ENCODE results near the gene ZFR2.
"Not testable (repeated sequence)": the region's sequence is repeated elsewhere in the genome, so short reads cannot be mapped to it uniquely, and the experiment has no call there.

Gene ZFR2

GRCh38 chr19:3874695-3875094, 5.9 kb upstream of the ZFR2 start:
- FAIRE-seq; DNase-seq (ENCODE audit: low spot score): not testable (repeated sequence)

- no peak for DNase-seq (ENCODE audit: low spot score)
- FAIRE-seq, result no peak
These were observed 4.3 kb upstream of the ZFR2 start for GRCh38 chr19:3873151-3873550.

GRCh38 chr19:3867971-3868769, 668 bp downstream of the ZFR2 start:
- FAIRE-seq (no peak), DNase-seq (ENCODE audit: low spot score) (no peak)

GRCh38 chr19:3866910-3867638, 1.8 kb downstream of the ZFR2 start:
- FAIRE-seq (no peak), DNase-seq (ENCODE audit: low spot score) (no peak)

GRCh38 chr19:3863648-3864047, 5.2 kb downstream of the ZFR2 start:
- no peak for DNase-seq (ENCODE audit: low spot score)
- no peak for FAIRE-seq

- FAIRE-seq, result no peak
- DNase-seq (ENCODE audit: low spot score), result no peak
These were observed 5.9 kb downstream of the ZFR2 start for GRCh38 chr19:3862826-3863500.

- DNase-seq (ENCODE audit: low spot score) (no peak), FAIRE-seq (no peak)
These were observed 8.3 kb downstream of the ZFR2 start for GRCh38 chr19:3860499-3860898.

GRCh38 chr19:3857449-3858003, 11.3 kb downstream of the ZFR2 start:
- FAIRE-seq, result no peak
- no peak for DNase-seq (ENCODE audit: low spot score)

GRCh38 chr19:3855320-3855719, 13.5 kb downstream of the ZFR2 start:
- FAIRE-seq (no peak), DNase-seq (ENCODE audit: low spot score) (no peak)

GRCh38 chr19:3852614-3853254, 16.1 kb downstream of the ZFR2 start:
- DNase-seq (ENCODE audit: low spot score), result peak; percentile 69
- FAIRE-seq, result no peak

GRCh38 chr19:3852177-3852511, 16.7 kb downstream of the ZFR2 start:
- FAIRE-seq (no peak), DNase-seq (ENCODE audit: low spot score) (no peak)

- no peak for FAIRE-seq
- no peak for DNase-seq (ENCODE audit: low spot score)
These were observed 17.3 kb downstream of the ZFR2 start for GRCh38 chr19:3851254-3852176.

GRCh38 chr19:3850320-3850972, 18.4 kb downstream of the ZFR2 start:
- FAIRE-seq (no peak), DNase-seq (ENCODE audit: low spot score) (no peak)

- no peak for FAIRE-seq
- DNase-seq (ENCODE audit: low spot score), result no peak
These were observed 19.1 kb downstream of the ZFR2 start for GRCh38 chr19:3849787-3850186.

GRCh38 chr19:3849092-3849491, 19.7 kb downstream of the ZFR2 start:
- FAIRE-seq, result no peak
- DNase-seq (ENCODE audit: low spot score), result no peak

- FAIRE-seq, result no peak
- DNase-seq (ENCODE audit: low spot score), result no peak
These were observed 24.2 kb downstream of the ZFR2 start for GRCh38 chr19:3844596-3844995.

GRCh38 chr19:3842948-3843347, 25.9 kb downstream of the ZFR2 start:
- no peak for FAIRE-seq

GRCh38 chr19:3840804-3841203, 28.0 kb downstream of the ZFR2 start:
- FAIRE-seq (no peak), DNase-seq (ENCODE audit: low spot score) (no peak)

More at GRCh38 chr19:3842948-3843347, 25.9 kb downstream of the ZFR2 start:
- no peak for DNase-seq (ENCODE audit: low spot score)

GRCh38 chr19:3839941-3840340, 28.9 kb downstream of the ZFR2 start:
- no peak for FAIRE-seq
- DNase-seq (ENCODE audit: low spot score), result no peak

- no peak for FAIRE-seq
- no peak for DNase-seq (ENCODE audit: low spot score)
These were observed 30.2 kb downstream of the ZFR2 start for GRCh38 chr19:3838661-3839060.

All from urothelium cell line (cell line).